Uterus (tissue), 2 donors: ENCODE results near the gene PTPRE.

Experiments used
- POLR2A ChIP-seq, 2 donors: fragments of 450-650 bp; IDR thresholded peaks; one replicate each; pipeline ENCODE4 v1.6.1; 2016; ENCODE audit warnings: antibody characterized with exemption in 2 of 2, mild to moderate bottlenecking in 1 of 2, moderate library complexity in 1 of 2
- TF ChIP-seq, protein P1 (sequence below), 4 experiments: fragments of 200-600 bp in 2 of 4; fragments of 450-650 bp in 2 of 4; sonication (generic) in 2 of 4; IDR thresholded peaks; one replicate each; pipeline ENCODE4 v1.5.1; 2016 to 2019; ENCODE audit warnings: antibody characterized with exemption in 4 of 4, mild to moderate bottlenecking in 2 of 4, moderate library complexity in 1 of 4

GRCh38 chr10:127925471-127926207 lies 18.7 kb downstream of the PTPRE start:
- TF ChIP-seq, protein P1, sequence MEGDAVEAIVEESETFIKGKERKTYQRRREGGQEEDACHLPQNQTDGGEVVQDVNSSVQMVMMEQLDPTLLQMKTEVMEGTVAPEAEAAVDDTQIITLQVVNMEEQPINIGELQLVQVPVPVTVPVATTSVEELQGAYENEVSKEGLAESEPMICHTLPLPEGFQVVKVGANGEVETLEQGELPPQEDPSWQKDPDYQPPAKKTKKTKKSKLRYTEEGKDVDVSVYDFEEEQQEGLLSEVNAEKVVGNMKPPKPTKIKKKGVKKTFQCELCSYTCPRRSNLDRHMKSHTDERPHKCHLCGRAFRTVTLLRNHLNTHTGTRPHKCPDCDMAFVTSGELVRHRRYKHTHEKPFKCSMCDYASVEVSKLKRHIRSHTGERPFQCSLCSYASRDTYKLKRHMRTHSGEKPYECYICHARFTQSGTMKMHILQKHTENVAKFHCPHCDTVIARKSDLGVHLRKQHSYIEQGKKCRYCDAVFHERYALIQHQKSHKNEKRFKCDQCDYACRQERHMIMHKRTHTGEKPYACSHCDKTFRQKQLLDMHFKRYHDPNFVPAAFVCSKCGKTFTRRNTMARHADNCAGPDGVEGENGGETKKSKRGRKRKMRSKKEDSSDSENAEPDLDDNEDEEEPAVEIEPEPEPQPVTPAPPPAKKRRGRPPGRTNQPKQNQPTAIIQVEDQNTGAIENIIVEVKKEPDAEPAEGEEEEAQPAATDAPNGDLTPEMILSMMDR (IDR thresholded peaks at IDR 0.05): no peak
- TF ChIP-seq POLR2A (IDR thresholded peaks at IDR 0.05): no peak
